Embryonic facial prominence (tissue), 1 donor: ENCODE measurements around the gene SUFU.

Experiments
- DNase-seq: peaks from one replicate; pipeline ENCODE4 v3.0.0-alpha.2; 2016; ENCODE audit errors: extremely low spot score

Gene SUFU

DNA sequence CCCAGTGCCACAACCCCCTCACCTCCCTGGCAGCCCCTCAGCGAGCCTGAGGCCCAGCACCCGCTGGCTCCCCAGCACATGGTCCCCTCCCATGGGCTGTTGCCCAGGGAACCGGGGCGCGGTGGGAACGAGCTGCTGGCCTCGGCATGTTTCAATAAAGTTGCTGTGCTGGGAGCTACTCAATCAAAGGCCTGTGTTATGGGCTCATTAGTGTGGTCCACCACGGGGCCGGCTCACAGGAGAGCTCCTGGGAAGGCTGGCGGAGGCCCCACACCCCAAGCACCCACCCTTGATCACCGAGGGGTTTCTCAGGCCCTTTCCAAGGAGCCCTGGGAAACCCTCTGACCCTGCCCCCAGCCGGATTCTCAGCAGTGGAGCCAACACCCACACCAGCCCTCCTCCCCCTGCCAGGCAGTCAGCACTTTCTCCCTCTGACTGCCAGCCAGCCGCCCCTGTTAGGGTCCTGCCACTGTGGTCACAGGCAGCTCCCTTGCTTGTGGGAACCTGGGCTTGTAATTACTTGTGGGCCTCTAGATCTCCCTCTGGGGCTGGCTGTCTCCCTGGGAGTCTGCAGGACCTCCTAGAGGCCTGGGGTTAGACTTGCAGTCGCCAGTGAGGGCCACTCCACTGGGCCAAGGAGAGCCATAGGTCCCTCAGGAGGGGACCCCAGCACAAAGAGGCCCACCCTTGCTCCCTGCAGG lies 115.7 kb downstream of the SUFU start:
- no peak for DNase-seq

DNA sequence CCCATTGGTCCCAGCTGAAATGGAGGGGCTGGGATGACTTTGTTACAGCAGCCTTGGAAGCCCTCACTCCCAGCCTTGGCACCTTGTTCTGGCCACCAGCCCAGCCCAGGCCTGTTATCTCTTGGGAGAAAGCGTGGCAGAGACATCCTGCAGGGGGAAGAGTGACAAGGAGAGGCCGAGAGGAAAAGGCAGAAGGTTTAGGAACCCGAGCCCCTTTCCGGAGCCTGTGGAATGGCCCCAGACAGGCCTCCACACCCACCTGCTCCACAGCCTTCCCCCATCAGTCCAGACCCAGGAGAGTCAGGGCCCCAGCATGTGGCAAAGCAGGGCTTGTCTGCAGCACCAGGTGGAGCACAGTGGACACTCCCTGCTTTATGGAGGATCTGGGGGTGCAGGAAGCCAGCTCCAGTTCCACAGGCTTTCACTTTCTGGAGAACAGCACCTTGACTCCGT lies 116.4 kb downstream of the SUFU start:
- no peak for DNase-seq

DNA sequence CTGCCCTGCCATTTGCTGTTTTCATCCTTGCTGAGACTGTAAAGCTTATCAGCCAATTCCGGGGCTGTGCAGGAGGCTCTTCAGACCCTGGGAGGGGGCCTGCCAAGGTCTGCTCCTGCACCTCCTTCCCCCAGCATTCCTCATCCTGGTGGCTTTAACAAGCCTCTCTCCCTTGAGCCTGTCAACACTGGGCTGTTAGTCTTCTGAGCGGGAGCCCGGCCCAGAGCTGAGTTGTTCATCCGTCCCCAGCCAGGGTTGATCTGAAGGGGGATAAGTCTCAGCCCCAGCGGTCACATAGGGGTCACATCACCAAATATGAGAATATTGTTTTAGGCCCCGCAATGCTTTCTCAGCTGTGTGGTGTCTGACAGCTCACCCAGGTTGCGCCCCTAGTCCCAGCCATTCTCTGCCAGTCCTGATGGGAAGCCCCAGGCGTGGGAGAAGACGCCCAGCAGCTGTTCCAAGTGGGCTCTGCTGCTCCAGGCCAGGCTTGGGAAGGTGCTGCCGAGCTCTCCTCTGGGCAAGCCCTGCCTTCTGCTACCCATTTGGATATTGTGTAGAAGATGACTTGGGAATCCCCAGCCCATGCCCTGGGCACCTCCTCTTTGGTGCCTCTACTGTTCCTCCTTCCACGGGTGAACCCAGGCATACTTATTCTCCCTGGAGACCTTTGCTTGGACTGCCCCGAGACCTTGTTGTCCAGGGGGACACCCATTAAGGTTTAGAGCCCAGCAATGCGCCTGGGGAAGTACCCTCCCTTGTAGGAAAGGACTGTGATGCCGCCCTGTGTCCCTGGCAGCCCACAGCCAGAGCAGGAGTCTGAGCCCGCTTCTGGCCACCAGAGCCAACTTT lies 117.0 kb downstream of the SUFU start:
- no peak for DNase-seq

DNA sequence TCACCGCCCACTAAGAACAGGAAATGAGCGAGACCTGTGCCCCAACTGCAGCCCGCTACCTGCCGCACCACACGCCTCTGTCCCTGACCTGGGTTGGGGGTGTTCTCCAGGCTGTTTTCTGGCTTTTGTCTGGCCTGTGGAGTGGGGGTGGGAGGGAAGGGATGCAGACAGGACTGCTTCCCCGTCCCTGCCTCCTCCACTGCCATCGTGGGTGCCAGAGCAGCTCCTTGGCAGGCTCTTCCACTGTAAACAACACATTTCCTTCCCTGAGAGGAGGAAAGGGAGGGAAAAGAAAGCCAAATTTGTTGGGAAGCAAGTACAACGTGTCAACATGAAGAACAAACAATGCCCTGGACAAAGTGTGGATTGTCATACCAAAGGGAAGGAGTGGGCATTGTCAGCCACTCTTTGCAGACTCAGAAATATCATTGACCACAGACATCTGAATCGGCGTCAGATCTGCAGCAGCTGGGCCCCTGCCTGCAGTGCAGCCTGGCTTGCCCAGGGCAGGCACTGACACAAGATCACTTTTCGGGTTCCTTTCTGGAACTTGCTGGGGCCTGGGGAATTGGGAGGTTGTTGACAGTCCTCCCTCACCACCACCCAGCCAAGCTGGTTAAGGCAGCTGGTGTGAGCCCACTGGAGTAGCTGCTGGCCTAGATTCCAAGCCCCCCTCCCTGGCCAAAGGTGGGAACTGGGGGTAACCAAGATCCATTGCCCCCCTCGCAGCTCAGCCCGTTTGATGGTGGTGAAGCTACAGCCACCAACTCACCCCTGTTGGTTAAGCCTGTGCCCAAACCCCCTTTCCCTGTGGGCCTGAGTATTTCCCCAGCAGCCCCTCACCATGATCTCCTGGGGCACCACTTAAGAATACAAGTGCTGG lies 117.9 kb downstream of the SUFU start:
- DNase-seq = no peak

DNA sequence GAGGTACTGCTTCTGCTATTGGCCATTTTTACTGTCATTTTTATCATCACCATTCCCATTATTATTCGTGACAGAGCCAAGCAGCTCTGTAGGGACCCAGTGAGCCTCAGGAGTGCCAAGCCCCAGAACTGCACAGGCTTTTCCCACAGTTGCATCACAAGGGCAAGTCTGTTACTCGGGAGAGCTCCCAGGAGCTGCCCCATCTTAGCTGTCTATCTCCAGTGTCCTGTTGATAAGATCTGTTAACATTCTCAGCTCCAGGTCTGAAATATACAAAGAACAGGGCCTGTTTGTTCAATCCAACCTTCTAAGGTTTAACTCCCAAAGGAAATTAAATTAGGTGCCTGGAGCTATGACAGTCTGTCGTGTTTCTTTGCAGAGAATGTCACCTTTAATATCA lies 120.3 kb downstream of the SUFU start:
- no peak for DNase-seq

DNA sequence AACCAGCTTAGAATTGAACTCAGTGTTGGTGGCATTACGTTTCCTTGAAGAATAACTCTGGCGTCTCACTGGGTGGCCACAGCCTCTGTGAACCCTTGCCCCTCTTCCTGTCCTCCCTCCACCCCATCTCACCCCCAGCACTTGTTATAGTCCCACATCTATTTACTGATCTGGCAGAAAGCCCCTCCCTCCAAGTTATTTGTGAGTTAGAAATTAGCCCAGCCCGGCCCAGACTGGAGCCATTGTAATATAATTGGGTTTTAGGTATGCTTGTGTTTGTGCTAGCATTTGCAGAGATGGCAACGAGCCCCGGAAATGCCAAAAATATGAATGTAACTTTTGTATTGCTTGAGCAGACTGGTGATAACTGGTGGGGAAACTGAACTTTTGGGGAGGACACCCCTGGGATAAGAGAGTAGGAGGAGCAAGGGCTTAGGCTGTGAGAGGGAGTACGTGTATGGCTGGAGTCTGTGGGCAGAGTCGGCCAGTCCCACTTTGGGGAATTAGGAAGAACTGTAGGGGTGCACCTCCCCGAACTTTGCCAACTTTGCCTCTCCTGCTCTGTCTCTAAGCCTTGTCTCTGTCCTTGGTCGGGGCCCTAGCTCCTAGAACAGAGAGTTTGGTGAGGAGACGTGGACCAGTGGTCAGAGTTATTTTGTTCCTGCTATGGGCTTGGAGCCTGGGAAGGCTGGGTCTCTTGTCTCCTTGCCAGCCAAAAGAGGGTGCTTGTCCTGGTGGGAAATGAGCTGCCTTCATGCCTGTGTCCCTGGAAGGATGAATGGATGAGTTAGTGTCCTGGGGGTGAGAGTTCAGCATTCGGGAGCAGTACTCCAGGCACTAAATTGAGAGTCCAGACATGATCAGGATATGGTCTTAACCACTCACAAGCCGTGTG lies 121.2 kb downstream of the SUFU start:
- DNase-seq = no peak

DNA sequence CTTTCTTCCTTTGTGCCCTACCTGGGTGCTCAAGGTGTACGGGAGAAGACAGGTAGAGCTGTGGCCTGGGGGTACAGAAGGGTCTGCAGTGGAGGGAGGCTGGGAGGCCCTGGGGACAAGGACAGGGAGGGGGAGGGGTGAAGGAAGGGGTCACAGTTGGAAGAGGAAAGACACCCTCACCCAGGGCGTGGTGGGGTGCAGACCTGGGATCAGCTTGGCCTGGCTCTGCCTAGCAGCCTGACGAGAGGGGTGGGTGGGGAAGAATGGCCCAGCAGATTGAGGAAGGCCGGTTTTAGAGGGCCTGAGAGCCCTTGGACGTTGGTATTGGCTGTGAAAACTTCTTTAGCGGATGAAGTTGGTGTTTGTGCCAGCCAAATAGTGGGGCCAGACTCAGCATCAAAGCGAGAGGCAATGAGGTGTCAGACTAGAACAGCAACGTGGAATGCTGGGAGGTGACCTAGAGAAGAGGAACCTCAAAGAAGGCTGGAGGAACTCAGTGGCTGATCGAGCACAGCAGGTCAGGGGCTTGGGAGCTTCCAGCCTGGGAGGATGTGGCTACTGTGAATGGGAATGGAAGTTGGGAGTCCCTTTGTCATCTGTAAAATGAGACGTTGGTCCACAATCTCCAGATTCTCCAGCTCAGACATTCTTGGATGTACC lies 122.4 kb downstream of the SUFU start:
- no peak for DNase-seq

DNA sequence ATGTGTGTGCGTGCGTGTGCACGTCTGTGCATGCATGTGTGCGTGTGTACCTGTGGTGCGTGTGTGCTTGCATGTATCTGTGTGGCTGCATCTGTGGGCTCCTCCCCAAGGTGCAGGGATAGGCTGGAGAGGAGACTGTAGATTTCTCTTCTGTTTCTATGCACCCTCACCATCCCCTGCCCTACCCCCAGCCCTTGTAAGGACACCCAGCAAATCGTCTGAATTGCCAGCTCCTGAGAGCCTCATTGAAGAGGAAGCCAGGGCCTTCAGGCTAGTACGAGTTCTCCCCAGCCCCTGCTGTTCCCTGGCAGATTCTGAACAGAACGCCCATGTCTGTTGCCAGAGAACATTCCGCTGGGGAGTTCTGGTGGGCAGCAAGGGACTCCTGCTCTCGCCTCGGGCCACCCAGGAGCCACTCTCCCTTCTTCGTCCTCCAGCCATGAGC lies 123.5 kb downstream of the SUFU start:
- DNase-seq = no peak

DNA sequence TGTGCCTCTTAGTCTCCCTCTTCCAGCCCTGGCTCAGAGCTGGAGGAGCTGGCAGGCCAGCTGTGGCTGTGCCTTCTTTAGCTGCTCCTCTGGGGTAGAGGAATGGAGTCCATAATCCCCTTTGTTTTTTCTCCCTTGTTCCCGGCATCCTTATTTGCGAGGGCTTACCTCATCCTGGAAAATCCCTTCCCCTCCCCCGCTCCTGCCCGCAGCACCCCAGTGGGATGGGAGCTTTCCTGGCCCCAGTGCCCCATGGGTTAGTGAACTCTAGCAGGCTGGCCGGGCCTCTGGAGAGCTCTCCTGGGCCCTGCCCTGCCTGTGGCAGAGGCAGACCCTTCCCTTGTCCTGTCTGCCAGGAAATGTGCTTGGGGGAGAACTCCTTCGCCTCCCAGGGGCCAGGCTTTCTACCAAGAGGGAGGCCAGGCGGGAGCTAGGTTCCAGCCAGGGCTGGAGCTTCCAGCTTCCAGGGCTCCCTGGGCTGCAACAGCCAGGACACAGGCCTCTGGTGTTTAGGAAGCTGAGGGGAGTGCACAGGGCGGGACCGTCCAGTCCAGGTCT lies 124.0 kb downstream of the SUFU start:
- DNase-seq = no peak

DNA sequence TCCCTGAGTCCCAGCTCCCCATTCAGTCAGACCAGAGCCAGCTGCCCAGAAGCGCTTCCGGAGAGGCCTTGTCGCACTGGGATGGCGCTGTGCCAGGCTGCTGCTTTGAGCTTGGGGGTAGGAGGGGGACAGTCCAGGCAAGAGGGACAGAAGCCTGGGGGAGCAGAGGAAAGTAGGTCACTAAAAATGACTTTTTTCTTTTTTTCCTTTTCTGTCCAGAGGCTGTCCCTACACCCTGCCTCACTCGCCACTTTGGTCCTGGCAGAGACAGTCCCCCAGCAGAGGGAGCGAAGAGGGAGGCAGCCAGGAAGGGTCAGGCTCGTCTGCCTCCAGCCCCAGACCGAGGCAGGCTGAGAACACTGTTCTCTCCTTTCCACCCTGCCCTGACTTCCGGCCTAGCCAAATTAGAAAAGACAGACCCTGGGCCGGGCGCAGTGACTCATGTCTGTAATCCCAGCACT lies 124.7 kb downstream of the SUFU start:
- DNase-seq = no peak

DNA sequence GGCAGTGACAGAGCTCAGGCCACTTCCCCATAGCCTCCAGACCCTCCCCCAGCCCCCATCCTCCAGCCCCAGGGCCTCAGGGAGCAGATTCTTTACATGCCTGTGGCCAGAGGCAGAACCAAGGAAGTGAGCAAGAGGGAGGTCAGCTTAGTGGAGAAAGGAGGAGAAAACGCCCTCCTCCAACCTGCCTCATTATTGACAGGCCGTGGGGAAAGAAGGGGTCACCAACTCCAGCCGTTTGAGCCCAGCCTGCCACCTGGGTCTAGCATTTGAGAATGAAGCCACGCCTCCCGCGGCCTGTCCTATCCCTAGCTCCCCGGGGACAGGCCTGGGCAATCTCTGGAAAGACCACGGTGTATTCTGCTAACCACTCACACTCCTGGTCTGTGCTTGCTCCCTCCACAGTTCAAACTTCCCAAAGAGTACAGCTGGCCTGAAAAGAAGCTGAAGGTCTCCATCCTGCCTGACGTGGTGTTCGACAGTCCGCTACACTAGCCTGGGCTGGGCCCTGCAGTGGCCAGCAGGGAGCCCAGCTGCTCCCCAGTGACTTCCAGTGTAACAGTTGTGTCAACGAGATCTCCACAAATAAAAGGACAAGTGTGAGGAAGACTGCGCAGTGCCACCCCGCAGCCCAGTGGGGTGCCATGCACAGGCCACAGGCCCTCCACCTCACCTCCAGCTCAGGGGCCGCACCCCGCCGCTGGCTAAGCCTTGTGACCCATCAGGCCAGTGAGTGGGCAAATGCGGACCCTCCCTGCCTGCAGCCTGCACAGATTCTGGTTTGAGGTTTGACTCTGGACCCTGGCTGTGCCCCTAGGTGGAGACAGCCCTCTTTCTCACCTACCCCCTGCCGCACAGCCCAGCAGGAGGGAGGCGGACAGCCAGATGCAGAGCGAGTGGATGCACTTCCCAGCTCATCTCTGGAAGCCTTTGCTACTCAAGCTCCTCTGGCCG lies 126.2 kb downstream of the SUFU start:
- no peak for DNase-seq

DNA sequence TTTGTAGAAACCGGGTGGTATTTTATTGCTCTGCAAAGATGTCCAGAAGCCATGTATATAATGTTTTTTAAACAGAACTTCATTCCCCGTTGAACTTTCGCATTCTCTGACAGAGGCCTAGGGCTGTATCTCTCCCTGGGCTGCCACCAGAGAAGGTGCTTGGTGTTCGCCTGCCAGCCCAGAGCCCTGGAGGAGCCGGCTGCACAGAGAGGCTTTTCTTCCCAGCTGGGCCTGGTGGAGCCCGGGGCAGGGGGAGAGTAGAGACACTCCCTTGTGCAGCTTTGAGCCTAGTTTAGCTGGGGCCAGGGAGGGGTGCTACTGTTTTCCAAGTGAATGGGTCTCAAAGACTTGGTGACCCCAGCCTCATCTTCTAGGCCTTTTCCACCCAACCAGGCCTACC lies 126.9 kb downstream of the SUFU start:
- DNase-seq = no peak

DNA sequence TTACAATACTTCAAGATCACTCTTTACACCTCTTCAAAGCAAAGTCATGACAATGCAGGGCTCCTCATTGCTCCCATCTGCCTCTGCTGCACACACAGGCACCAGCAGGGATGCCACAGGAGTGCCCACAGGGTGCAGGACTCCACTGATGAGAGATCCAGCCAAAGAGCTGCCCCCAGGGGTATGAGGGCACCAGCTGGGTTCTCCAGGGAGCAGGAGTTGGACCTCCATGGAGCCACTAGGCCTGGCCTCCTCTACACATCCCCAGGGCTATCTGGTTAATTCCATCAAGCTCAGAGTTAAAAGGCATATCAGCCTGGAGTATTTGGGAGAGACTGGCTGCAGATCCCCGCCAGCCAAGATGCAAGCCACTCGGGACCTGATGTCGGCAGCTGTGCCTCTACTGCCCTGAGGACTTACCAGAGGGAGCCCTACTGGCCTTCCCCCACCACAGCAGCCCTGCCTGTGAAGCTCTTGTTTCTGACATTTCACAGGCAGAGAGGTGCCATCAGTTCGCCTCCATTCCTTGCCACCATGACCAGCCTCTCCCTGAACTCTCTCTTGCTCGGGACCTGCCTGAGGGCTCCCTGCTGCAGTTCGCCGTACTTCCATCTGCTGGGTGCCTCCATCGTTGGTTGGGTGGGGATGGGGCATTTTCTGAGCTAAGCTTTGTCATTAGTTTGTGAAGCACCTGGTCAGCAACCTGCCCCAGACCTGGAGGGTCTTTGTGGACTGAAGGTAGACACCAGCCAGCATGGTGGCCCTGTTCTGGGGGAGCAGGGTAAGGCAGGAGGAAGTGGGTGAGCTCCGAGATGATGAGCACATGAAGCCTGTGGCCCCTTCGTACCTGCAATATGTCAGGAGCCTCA lies 128.0 kb downstream of the SUFU start:
- no peak for DNase-seq

DNA sequence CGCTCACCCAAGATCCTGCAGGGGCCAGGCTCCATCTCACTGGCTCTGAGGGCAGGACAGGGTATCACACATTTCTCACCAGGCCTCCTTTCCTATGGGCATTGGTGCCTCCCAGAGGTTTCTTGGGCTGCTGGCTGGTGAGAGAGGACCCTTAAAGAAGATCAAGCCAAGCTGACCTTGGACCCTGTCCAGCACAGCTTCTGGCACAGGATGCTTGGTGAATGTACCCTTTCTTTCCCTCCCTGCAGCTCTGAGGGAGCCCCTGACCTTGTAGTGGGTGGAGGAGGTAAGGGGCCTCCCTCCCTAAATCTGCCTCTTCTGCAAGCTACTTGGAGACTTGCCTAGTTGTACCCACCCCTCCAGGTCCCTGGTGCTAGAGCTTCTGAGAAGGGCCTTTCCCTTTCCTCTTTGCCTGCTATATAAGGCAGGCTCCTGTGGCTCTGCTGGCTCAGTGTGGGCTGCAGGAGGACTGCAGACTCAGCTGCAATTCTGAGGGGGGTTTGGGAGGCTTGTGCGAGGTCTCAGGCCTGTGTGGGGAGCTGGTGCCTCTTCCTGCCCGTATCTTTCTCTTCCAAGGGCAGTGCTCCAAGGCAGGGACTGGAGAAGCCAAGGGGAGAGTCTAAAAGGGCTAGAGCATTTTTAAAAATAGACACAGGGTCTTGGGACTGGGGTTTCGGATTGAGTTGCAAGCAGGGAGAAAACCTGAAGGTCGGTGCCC lies 128.8 kb downstream of the SUFU start:
- DNase-seq = no peak

DNA sequence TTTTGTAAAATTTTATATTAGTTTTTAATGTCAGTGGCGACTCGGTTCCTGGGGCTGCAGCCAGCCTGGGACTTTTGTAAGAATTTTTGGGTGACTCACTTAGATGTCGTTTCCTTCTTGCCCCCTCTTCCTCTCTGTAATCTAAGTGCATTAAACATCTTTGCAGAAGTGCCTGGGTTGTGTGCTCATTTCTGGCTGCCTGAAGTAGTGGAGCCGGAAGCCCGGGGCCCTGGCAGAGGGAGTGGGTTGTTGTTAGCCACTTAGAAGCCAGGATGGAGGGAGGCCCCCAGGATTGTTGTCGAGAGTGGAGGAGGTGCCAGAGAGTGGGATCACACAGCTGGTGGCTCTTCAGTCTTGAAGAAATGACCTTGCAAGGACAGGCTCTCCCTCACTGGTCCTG lies 129.5 kb downstream of the SUFU start:
- DNase-seq = no peak

DNA sequence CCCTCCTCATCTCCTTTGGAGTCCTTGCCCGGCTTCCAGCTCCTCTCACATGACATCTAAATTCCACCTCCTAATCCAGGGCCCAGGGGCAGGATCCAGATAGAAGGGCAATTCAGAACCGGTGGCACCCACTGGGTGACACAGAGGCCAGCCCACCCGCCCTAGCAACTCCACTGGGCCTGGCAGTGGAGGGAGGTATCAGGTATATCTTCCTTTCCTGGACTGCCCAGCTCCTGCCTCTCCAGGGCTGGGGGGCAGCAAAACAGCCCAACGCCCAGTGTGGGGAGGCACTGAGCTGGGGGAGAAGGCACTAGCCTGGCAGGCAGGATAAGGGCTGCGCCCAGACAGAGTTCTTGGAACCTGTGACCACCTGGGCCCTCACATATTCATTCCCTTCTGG lies 130.1 kb downstream of the SUFU start:
- DNase-seq = no peak

DNA sequence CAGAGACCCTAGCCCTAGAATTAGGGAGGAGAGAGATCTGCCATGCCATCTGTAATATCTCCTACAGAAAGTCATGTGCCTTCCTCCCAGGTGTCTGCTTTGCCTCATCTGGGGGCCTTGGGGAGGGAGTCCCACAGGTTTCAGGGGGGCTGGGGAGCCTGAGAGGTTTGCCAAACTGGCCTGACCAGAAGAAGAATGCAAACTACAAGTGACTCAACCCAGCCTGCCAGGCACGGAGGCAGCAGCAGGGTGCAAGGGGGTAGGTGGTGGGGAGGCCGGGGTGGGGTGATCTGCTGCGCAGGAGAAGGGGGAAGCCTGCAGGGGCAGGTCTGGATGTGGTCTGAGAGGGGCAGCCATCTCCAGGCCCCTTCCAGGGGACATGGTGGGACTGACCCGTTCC lies 130.9 kb downstream of the SUFU start:
- DNase-seq = no peak
